ENCODE measurements around the gene PWWP2B.
"Not testable (repeated sequence)": the region's sequence is repeated elsewhere in the genome, so short reads cannot be mapped to it uniquely, and the experiment has no call there.

Gene PWWP2B

GRCh38 chr10:132380986-132381385, 16.0 kb upstream of the PWWP2B start:
- not testable (repeated sequence) for H3K36me3 ChIP-seq (ENCODE audit: control insufficient read depth, insufficient read depth, low read length); H3K9me3 ChIP-seq (ENCODE audit: control insufficient read depth, insufficient read depth, low read length); H3K27me3 ChIP-seq (ENCODE audit: control insufficient read depth, insufficient read depth, low read length); DNase-seq (ENCODE audit: low read depth, low spot score); H3K4me1 ChIP-seq (ENCODE audit: control insufficient read depth, insufficient read depth, low read length); H3K4me3 ChIP-seq (ENCODE audit: low read length); H3K27ac ChIP-seq (ENCODE audit: low read length)
- WGBS (ENCODE audit: insufficient coverage, insufficient read length), result no CpG with 5 or more reads among the region's 4 CpGs

- no CpG with 5 or more reads among the region's 2 CpGs for WGBS (ENCODE audit: insufficient coverage, insufficient read length)
- DNase-seq (ENCODE audit: low read depth, low spot score), result no peak
- H3K4me1 ChIP-seq (ENCODE audit: control insufficient read depth, insufficient read depth, low read length), result no peaks in the 10 kb centered on the region
Observed at GRCh38 chr10:132381741-132382140, 15.3 kb upstream of the PWWP2B start.

GRCh38 chr10:132382231-132382922, 14.6 kb upstream of the PWWP2B start:
- Histone ChIP-seq H3K27ac (ENCODE audit: low read length) (no peak overlapping the region), H3K27me3 (ENCODE audit: control insufficient read depth, insufficient read depth, low read length) (no peaks in the 10 kb centered on the region), H3K36me3 (ENCODE audit: control insufficient read depth, insufficient read depth, low read length) (no peaks in the 10 kb centered on the region), H3K9me3 (ENCODE audit: control insufficient read depth, insufficient read depth, low read length) (no peaks in the 10 kb centered on the region), H3K4me3 (ENCODE audit: low read length) (no peak overlapping the region), H3K4me1 (ENCODE audit: control insufficient read depth, insufficient read depth, low read length) (no peaks in the 10 kb centered on the region)
- no peak for DNase-seq (ENCODE audit: low read depth, low spot score)
- no CpG with 5 or more reads among the region's 16 CpGs for WGBS (ENCODE audit: insufficient coverage, insufficient read length)

More at GRCh38 chr10:132381741-132382140, 15.3 kb upstream of the PWWP2B start:
- Histone ChIP-seq H3K36me3 (ENCODE audit: control insufficient read depth, insufficient read depth, low read length) (no peaks in the 10 kb centered on the region), H3K4me3 (ENCODE audit: low read length) (no peak overlapping the region), H3K9me3 (ENCODE audit: control insufficient read depth, insufficient read depth, low read length) (no peaks in the 10 kb centered on the region), H3K27ac (ENCODE audit: low read length) (no peak overlapping the region), H3K27me3 (ENCODE audit: control insufficient read depth, insufficient read depth, low read length) (no peaks in the 10 kb centered on the region)

GRCh38 chr10:132383101-132383500, 13.9 kb upstream of the PWWP2B start:
- no CpG with 5 or more reads among the region's 8 CpGs for whole genome bisulfite sequencing (ENCODE audit: insufficient coverage, insufficient read length)

GRCh38 chr10:132383751-132384196, 13.2 kb upstream of the PWWP2B start:
- DNase-seq (ENCODE audit: low read depth, low spot score), result no peak
- no peaks in the 10 kb centered on the region for H3K27me3 ChIP-seq (ENCODE audit: control insufficient read depth, insufficient read depth, low read length)
- H3K4me3 ChIP-seq (ENCODE audit: low read length), result no peak overlapping the region
- H3K4me1 ChIP-seq (ENCODE audit: control insufficient read depth, insufficient read depth, low read length), result no peaks in the 10 kb centered on the region
- no peaks in the 10 kb centered on the region for H3K36me3 ChIP-seq (ENCODE audit: control insufficient read depth, insufficient read depth, low read length)
- no peak overlapping the region for H3K27ac ChIP-seq (ENCODE audit: low read length)
- no CpG with 5 or more reads among the region's 13 CpGs for WGBS (ENCODE audit: insufficient coverage, insufficient read length)
- no peaks in the 10 kb centered on the region for H3K9me3 ChIP-seq (ENCODE audit: control insufficient read depth, insufficient read depth, low read length)

More at GRCh38 chr10:132383101-132383500, 13.9 kb upstream of the PWWP2B start:
- no peaks in the 10 kb centered on the region for H3K4me1 ChIP-seq (ENCODE audit: control insufficient read depth, insufficient read depth, low read length)
- no peak overlapping the region for H3K4me3 ChIP-seq (ENCODE audit: low read length)
- H3K36me3 ChIP-seq (ENCODE audit: control insufficient read depth, insufficient read depth, low read length), result no peaks in the 10 kb centered on the region
- H3K27ac ChIP-seq (ENCODE audit: low read length), result no peak overlapping the region
- no peaks in the 10 kb centered on the region for H3K9me3 ChIP-seq (ENCODE audit: control insufficient read depth, insufficient read depth, low read length)
- no peak for DNase-seq (ENCODE audit: low read depth, low spot score)
- no peaks in the 10 kb centered on the region for H3K27me3 ChIP-seq (ENCODE audit: control insufficient read depth, insufficient read depth, low read length)

GRCh38 chr10:132384618-132385388, 12.2 kb upstream of the PWWP2B start:
- no CpG with 5 or more reads among the region's 20 CpGs for WGBS (ENCODE audit: insufficient coverage, insufficient read length)
- peaks cover 6% of the 10 kb centered on the region for H3K4me1 ChIP-seq (ENCODE audit: control insufficient read depth, insufficient read depth, low read length)
- H3K4me3 ChIP-seq (ENCODE audit: low read length), result no peak overlapping the region
- H3K27me3 ChIP-seq (ENCODE audit: control insufficient read depth, insufficient read depth, low read length), result no peaks in the 10 kb centered on the region
- no peaks in the 10 kb centered on the region for H3K9me3 ChIP-seq (ENCODE audit: control insufficient read depth, insufficient read depth, low read length)
- DNase-seq (ENCODE audit: low read depth, low spot score), result no peak
- no peaks in the 10 kb centered on the region for H3K36me3 ChIP-seq (ENCODE audit: control insufficient read depth, insufficient read depth, low read length)
- H3K27ac ChIP-seq (ENCODE audit: low read length), result no peak overlapping the region

- Histone ChIP-seq H3K27ac (ENCODE audit: low read length) (no peak overlapping the region), H3K4me3 (ENCODE audit: low read length) (no peak overlapping the region), H3K4me1 (ENCODE audit: control insufficient read depth, insufficient read depth, low read length) (peaks cover 6% of the 10 kb centered on the region), H3K27me3 (ENCODE audit: control insufficient read depth, insufficient read depth, low read length) (no peaks in the 10 kb centered on the region), H3K36me3 (ENCODE audit: control insufficient read depth, insufficient read depth, low read length) (no peaks in the 10 kb centered on the region), H3K9me3 (ENCODE audit: control insufficient read depth, insufficient read depth, low read length) (no peaks in the 10 kb centered on the region)
- DNase-seq (ENCODE audit: low read depth, low spot score), result no peak
- no CpG with 5 or more reads among the region's 5 CpGs for WGBS (ENCODE audit: insufficient coverage, insufficient read length)
Observed at GRCh38 chr10:132385389-132385667, 11.7 kb upstream of the PWWP2B start.

GRCh38 chr10:132385721-132386418, 11.1 kb upstream of the PWWP2B start:
- DNase-seq (ENCODE audit: low read depth, low spot score), result no peak
- H3K36me3 ChIP-seq (ENCODE audit: control insufficient read depth, insufficient read depth, low read length), result no peaks in the 10 kb centered on the region
- H3K9me3 ChIP-seq (ENCODE audit: control insufficient read depth, insufficient read depth, low read length), result no peaks in the 10 kb centered on the region
- H3K27me3 ChIP-seq (ENCODE audit: control insufficient read depth, insufficient read depth, low read length), result no peaks in the 10 kb centered on the region
- H3K4me3 ChIP-seq (ENCODE audit: low read length), result no peak overlapping the region
- no peak overlapping the region for H3K27ac ChIP-seq (ENCODE audit: low read length)
- no CpG with 5 or more reads among the region's 18 CpGs for WGBS (ENCODE audit: insufficient coverage, insufficient read length)
- peaks cover 6% of the 10 kb centered on the region for H3K4me1 ChIP-seq (ENCODE audit: control insufficient read depth, insufficient read depth, low read length)

- H3K4me1 ChIP-seq (ENCODE audit: control insufficient read depth, insufficient read depth, low read length), result peaks cover 6% of the 10 kb centered on the region
- no peaks in the 10 kb centered on the region for H3K36me3 ChIP-seq (ENCODE audit: control insufficient read depth, insufficient read depth, low read length)
- WGBS (ENCODE audit: insufficient coverage, insufficient read length), result no CpG with 5 or more reads among the region's 9 CpGs
- no peaks in the 10 kb centered on the region for H3K9me3 ChIP-seq (ENCODE audit: control insufficient read depth, insufficient read depth, low read length)
- H3K27me3 ChIP-seq (ENCODE audit: control insufficient read depth, insufficient read depth, low read length), result no peaks in the 10 kb centered on the region
- no peak for DNase-seq (ENCODE audit: low read depth, low spot score)
- no peak overlapping the region for H3K27ac ChIP-seq (ENCODE audit: low read length)
- no peak overlapping the region for H3K4me3 ChIP-seq (ENCODE audit: low read length)
Observed at GRCh38 chr10:132386419-132386831, 10.6 kb upstream of the PWWP2B start.

GRCh38 chr10:132386896-132387295, 10.1 kb upstream of the PWWP2B start:
- not testable (repeated sequence) for H3K27me3 ChIP-seq (ENCODE audit: control insufficient read depth, insufficient read depth, low read length); H3K4me3 ChIP-seq (ENCODE audit: low read length); H3K9me3 ChIP-seq (ENCODE audit: control insufficient read depth, insufficient read depth, low read length); H3K36me3 ChIP-seq (ENCODE audit: control insufficient read depth, insufficient read depth, low read length); DNase-seq (ENCODE audit: low read depth, low spot score); H3K27ac ChIP-seq (ENCODE audit: low read length); H3K4me1 ChIP-seq (ENCODE audit: control insufficient read depth, insufficient read depth, low read length)
- no CpG with 5 or more reads among the region's 1 CpG for WGBS (ENCODE audit: insufficient coverage, insufficient read length)
